ENCODE results near the gene EFCAB6.

DNA sequence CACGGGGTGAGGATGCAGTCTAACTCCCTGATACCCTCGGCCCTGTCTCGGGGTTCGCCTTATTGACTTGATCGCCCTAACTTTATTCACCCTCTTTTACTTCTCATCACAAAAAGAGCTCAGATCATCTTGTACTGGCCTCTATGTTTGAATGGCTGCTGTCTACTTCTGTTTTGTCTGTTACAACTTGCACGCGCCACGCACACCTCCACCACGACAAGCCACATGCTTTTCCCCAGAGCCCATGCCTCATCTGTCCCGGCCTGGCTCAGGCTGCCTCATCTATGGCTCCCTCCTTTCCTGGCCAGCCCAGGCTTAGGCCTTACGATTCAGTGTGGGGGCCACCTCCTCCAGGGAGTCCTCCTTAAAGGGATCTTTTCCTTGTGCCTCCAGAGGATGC, 180.9 kb downstream of the EFCAB6 start:
- TF ChIP-seq, protein P1, sequence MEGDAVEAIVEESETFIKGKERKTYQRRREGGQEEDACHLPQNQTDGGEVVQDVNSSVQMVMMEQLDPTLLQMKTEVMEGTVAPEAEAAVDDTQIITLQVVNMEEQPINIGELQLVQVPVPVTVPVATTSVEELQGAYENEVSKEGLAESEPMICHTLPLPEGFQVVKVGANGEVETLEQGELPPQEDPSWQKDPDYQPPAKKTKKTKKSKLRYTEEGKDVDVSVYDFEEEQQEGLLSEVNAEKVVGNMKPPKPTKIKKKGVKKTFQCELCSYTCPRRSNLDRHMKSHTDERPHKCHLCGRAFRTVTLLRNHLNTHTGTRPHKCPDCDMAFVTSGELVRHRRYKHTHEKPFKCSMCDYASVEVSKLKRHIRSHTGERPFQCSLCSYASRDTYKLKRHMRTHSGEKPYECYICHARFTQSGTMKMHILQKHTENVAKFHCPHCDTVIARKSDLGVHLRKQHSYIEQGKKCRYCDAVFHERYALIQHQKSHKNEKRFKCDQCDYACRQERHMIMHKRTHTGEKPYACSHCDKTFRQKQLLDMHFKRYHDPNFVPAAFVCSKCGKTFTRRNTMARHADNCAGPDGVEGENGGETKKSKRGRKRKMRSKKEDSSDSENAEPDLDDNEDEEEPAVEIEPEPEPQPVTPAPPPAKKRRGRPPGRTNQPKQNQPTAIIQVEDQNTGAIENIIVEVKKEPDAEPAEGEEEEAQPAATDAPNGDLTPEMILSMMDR (conservative IDR thresholded peaks at IDR 0.05), result no peak
- TF ChIP-seq EZH2 (IDR thresholded peaks at IDR 0.05; ENCODE audit: low read depth), result no peak

All from PC-9 (cell line).